Liver (tissue), 9 donors: ENCODE data around the gene YDJC. TPM values are rescaled to one million over a fixed set of nuclear protein-coding genes. Genes with fewer than 3 reads are reported as not detected.
"Not testable (repeated sequence)": the region's sequence is repeated elsewhere in the genome, so short reads cannot be mapped to it uniquely, and the experiment has no call there.

Source experiments
- DNase-seq: peaks from one replicate; pipeline ENCODE4 v3.0.0-alpha.2; 2017; ENCODE audit warnings: low spot score
- H3K27ac ChIP-seq, 2 donors: one replicate each; pipeline ENCODE4 v1.7.0; 2013; ENCODE audit warnings: inconsistent platforms in 2 of 2, low read length in 2 of 2, control low read depth in 1 of 2, low read depth in 1 of 2, mild to moderate bottlenecking in 1 of 2
- H3K27me3 ChIP-seq, 4 donors: one replicate each; pipeline versions ENCODE4 v1.6.1 to v1.7.0; 2013; ENCODE audit warnings: low read length in 3 of 4, inconsistent platforms in 1 of 4, mild to moderate bottlenecking in 1 of 4, moderate library complexity in 1 of 4; ENCODE audit not compliant: control insufficient read depth in 4 of 4, insufficient read depth in 4 of 4
- H3K36me3 ChIP-seq, 4 donors: one replicate each; pipeline versions ENCODE4 v1.6.1 to v1.7.0; 2013; ENCODE audit warnings: low read length in 3 of 4, mild to moderate bottlenecking in 3 of 4, low read depth in 1 of 4, moderate library complexity in 1 of 4; ENCODE audit not compliant: control insufficient read depth in 4 of 4, insufficient read depth in 3 of 4
- H3K4me1 ChIP-seq, 4 donors: one replicate each; pipeline versions ENCODE4 v1.6.1 to v1.7.0; 2013; ENCODE audit warnings: low read length in 3 of 4, mild to moderate bottlenecking in 3 of 4, moderate library complexity in 1 of 4; ENCODE audit not compliant: control insufficient read depth in 4 of 4, insufficient read depth in 4 of 4
- H3K4me3 ChIP-seq, 3 donors: one replicate each; pipeline versions ENCODE4 v1.6.1 to v1.7.0; 2013; ENCODE audit warnings: low read length in 3 of 3, control low read depth in 1 of 3, low read depth in 1 of 3, mild to moderate bottlenecking in 1 of 3
- H3K9ac ChIP-seq, 2 donors: one replicate each; pipeline ENCODE4 v1.7.0; 2013; ENCODE audit warnings: low read length in 2 of 2, mild to moderate bottlenecking in 2 of 2, moderate library complexity in 2 of 2, control low read depth in 1 of 2, low read depth in 1 of 2
- H3K9me3 ChIP-seq, 4 donors: one replicate each; pipeline versions ENCODE4 v1.6.1 to v1.7.0; 2013; ENCODE audit warnings: low read length in 3 of 4; ENCODE audit not compliant: control insufficient read depth in 4 of 4
- FOXA1 ChIP-seq: IDR thresholded peaks from 2 replicates; pipeline ENCODE4 v1.6.1; 2016; ENCODE audit warnings: antibody characterized with exemption
- GABPA ChIP-seq, 2 donors: IDR thresholded peaks in 1 of 2; conservative IDR thresholded peaks in 1 of 2; 2 replicates each; pipeline ENCODE4 v1.6.1; 2016; ENCODE audit warnings: antibody characterized with exemption in 2 of 2, mild to moderate bottlenecking in 1 of 2, moderate library complexity in 1 of 2
- HNF4A ChIP-seq, 2 donors: conservative IDR thresholded peaks; 2 replicates each; pipeline ENCODE4 v1.6.1; 2016; ENCODE audit warnings: antibody characterized with exemption in 2 of 2, mild to moderate bottlenecking in 2 of 2
- HNF4G ChIP-seq: IDR thresholded peaks from 2 replicates; pipeline ENCODE4 v1.6.1; 2016; ENCODE audit warnings: antibody characterized with exemption
- NR2F2 ChIP-seq: IDR thresholded peaks from 2 replicates; pipeline ENCODE4 v1.6.1; 2016; ENCODE audit warnings: antibody characterized with exemption
- RAD21 ChIP-seq, 2 donors: IDR thresholded peaks; 2 replicates each; pipeline ENCODE4 v1.6.1; 2016; ENCODE audit warnings: antibody characterized with exemption in 2 of 2, mild to moderate bottlenecking in 2 of 2
- RXRA ChIP-seq, 2 donors: IDR thresholded peaks; 2 replicates each; pipeline ENCODE4 v1.6.1; 2017 to 2018; ENCODE audit warnings: antibody characterized with exemption in 2 of 2, mild to moderate bottlenecking in 1 of 2
- SP1 ChIP-seq: IDR thresholded peaks from 2 replicates; pipeline ENCODE4 v1.6.1; 2018; ENCODE audit warnings: antibody characterized with exemption, mild to moderate bottlenecking
- TAF1 ChIP-seq: conservative IDR thresholded peaks from 2 replicates; pipeline ENCODE4 v1.6.1; 2016; ENCODE audit warnings: antibody characterized with exemption, mild to moderate bottlenecking
- YY1 ChIP-seq: IDR thresholded peaks from 2 replicates; pipeline ENCODE4 v1.6.1; 2016; ENCODE audit warnings: antibody characterized with exemption, mild to moderate bottlenecking
- WGBS: extraction: QIAGEN DNeasy Blood & Tissue Kit; methylation state at CpG from one replicate; pipeline ENCODE4 v1.1.7; 2013; 5-methylcytosine and 5-hydroxymethylcytosine counted together
- polyA plus RNA-seq, 2 donors: library from polyadenylated mRNA; stranded (reverse) in 1 of 2; unstranded in 1 of 2; fragments of 200-250 nt in 1 of 2; fragments of >200 nt in 1 of 2; fragmentation: Nextera tagmentation in 1 of 2; extraction: Ambion mirVana in 1 of 2; gene quantifications; one replicate each; pipeline versions ENCODE4 v1.2.1 to v1.2.3, GENCODE V29; 2013 to 2015
- total RNA-seq, 2 donors: library from RNA; depleted of rRNA; stranded (reverse); fragments of >200 nt; gene quantifications; one replicate each; pipeline ENCODE4 v1.2.3, GENCODE V29; 2014
- TF ChIP-seq, protein P1 (sequence below): IDR thresholded peaks from 2 replicates; pipeline ENCODE4 v1.6.1; 2016; ENCODE audit warnings: antibody characterized with exemption
- TF ChIP-seq, protein P2 (sequence below): fragments of 150-350 bp; IDR thresholded peaks from 2 replicates; pipeline ENCODE4 v1.5.1; 2017; ENCODE audit warnings: improper control_type of control experiment, low read depth, low read length; ENCODE audit not compliant: missing input control
- TF ChIP-seq, protein P3 (sequence below): IDR thresholded peaks from 2 replicates; pipeline ENCODE4 v1.6.1; 2016; ENCODE audit warnings: antibody characterized with exemption
- TF ChIP-seq, protein P4 (sequence below): IDR thresholded peaks from 2 replicates; pipeline ENCODE4 v1.6.1; 2016; ENCODE audit warnings: antibody characterized with exemption
- donor health status: healthy.
- donor health status: healthy.
- donor health status: healthy.
- donor health status: healthy.
- donor health status: healthy.

YDJC gene, protein sequence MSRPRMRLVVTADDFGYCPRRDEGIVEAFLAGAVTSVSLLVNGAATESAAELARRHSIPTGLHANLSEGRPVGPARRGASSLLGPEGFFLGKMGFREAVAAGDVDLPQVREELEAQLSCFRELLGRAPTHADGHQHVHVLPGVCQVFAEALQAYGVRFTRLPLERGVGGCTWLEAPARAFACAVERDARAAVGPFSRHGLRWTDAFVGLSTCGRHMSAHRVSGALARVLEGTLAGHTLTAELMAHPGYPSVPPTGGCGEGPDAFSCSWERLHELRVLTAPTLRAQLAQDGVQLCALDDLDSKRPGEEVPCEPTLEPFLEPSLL
- 1 to 10 TPM; 8.0 to 8.5 TPM for total RNA-seq
- polyA plus RNA-seq = 10 to 100 TPM in 1 of 2 donors, 1 to 10 TPM in 1; 8.0 to 18.7 TPM

DNA sequence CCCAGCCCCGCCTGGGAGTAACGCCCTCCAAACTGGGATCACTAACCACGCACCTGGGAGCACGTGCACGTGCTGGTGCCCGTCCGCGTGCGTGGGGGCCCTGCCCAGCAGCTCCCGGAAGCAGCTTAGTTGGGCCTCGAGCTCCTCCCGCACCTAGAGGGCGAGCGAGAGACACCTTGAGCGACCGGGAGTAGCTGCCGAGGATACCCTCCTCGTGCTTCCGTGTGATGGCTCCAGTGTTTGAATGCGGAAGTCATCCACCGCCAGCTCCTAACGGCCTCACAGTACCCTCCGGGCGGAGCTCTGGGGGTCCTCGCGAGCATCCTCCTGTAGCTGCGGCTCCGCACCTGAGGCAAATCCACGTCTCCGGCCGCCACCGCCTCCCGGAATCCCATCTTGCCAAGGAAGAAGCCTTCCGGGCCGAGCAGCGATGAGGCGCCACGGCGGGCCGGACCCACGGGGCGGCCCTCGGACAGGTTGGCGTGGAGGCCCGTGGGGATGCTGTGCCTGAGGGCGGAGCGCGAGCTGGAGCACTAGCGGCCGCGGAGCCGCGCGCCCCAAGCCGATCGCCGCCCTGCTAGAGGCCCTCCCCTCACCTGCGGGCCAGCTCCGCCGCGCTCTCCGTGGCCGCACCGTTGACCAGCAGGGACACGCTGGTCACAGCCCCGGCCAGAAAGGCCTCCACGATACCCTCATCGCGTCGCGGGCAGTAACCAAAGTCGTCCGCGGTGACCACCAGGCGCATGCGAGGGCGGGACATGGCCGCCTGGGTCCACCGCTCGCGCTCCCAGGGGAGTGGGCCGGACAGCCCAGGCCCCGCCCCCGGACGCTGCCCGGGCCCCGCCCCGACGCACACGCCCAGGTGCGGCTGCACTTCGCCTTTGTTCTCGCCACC lies at the start of gene YDJC:
Gene YDJC, minus strand, starts transcription at position 768 of the 895 bp plus-strand sequence. Its CDS starts 8 bp downstream, at position 760.
- H3K27ac ChIP-seq = peak within 1 kb of the TSS; percentile 78 to 80
- peak within 1 kb of the TSS; percentile 85 to 99 (median 95) for H3K4me3 ChIP-seq
- DNase-seq = peak; percentile 93
- H3K9ac ChIP-seq = peak within 1 kb of the TSS; percentile 11 to 48
- peaks cover 3 to 20% (median 9%) of the 10 kb centered on the region in 4 donors for H3K4me1 ChIP-seq
- whole genome bisulfite sequencing = under 1% methylated on average over 93 of the region's 93 CpGs
- H3K36me3 ChIP-seq = peaks cover 0 to 4% (median 0%) of the 10 kb centered on the region in 4 donors
- H3K27me3 ChIP-seq = no peaks in the 10 kb centered on the region
- TF ChIP-seq YY1 (peak; percentile 37), GABPA (IDR thresholded peaks at IDR 0.05 in 1 of 2, conservative IDR thresholded peaks at IDR 0.05 in 1 of 2) (peak in 1 of 2 donors; percentile 48), RAD21 (IDR thresholded peaks at IDR 0.05) (peak in 1 of 2 donors; percentile 9), TAF1 (no peak), RXRA (IDR thresholded peaks at IDR 0.05) (peak; percentile 13 to 67)
- TF ChIP-seq, protein P1, sequence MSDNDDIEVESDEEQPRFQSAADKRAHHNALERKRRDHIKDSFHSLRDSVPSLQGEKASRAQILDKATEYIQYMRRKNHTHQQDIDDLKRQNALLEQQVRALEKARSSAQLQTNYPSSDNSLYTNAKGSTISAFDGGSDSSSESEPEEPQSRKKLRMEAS = no peak
- TF ChIP-seq, protein P2, sequence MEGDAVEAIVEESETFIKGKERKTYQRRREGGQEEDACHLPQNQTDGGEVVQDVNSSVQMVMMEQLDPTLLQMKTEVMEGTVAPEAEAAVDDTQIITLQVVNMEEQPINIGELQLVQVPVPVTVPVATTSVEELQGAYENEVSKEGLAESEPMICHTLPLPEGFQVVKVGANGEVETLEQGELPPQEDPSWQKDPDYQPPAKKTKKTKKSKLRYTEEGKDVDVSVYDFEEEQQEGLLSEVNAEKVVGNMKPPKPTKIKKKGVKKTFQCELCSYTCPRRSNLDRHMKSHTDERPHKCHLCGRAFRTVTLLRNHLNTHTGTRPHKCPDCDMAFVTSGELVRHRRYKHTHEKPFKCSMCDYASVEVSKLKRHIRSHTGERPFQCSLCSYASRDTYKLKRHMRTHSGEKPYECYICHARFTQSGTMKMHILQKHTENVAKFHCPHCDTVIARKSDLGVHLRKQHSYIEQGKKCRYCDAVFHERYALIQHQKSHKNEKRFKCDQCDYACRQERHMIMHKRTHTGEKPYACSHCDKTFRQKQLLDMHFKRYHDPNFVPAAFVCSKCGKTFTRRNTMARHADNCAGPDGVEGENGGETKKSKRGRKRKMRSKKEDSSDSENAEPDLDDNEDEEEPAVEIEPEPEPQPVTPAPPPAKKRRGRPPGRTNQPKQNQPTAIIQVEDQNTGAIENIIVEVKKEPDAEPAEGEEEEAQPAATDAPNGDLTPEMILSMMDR = peak; percentile 38
- H3K9me3 ChIP-seq = no peaks in the 10 kb centered on the region

DNA sequence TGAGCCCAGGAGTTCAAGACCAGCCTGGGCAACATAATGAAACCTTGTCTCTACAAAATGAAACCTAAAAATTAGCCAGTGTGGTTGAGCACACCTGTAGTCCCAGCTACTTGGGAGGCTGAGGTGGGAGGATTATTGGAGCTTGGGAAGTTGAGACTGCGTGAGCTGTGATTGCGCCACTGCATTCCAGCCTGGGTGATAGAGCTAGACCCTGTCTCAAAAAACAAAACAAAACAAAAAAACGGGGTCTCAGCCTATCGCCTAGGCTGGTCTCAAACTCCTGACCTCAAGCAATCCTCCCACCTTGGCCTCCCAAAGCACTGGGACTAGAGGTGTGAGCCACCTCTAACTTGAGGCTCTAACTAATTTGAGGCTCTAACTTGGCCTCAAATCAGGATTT lies 49.6 kb upstream of the YDJC start:
- Histone ChIP-seq H3K27me3 (no peaks in the 10 kb centered on the region), H3K27ac (no peak overlapping the region), H3K36me3 (peaks cover 5 to 27% (median 14%) of the 10 kb centered on the region in 4 donors), H3K4me1 (peaks cover 2 to 10% (median 5%) of the 10 kb centered on the region in 4 donors), H3K9me3 (no peaks in the 10 kb centered on the region), H3K4me3 (no peak overlapping the region), H3K9ac (no peak overlapping the region)
- no peak for TF ChIP-seq HNF4G
- TF ChIP-seq GABPA (IDR thresholded peaks at IDR 0.05 in 1 of 2, conservative IDR thresholded peaks at IDR 0.05 in 1 of 2) = no peak
- no peak for TF ChIP-seq SP1
- no peak for TF ChIP-seq FOXA1
- TF ChIP-seq, protein P3, sequence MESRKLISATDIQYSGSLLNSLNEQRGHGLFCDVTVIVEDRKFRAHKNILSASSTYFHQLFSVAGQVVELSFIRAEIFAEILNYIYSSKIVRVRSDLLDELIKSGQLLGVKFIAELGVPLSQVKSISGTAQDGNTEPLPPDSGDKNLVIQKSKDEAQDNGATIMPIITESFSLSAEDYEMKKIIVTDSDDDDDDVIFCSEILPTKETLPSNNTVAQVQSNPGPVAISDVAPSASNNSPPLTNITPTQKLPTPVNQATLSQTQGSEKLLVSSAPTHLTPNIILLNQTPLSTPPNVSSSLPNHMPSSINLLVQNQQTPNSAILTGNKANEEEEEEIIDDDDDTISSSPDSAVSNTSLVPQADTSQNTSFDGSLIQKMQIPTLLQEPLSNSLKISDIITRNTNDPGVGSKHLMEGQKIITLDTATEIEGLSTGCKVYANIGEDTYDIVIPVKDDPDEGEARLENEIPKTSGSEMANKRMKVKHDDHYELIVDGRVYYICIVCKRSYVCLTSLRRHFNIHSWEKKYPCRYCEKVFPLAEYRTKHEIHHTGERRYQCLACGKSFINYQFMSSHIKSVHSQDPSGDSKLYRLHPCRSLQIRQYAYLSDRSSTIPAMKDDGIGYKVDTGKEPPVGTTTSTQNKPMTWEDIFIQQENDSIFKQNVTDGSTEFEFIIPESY = no peak
- TF ChIP-seq, protein P4, sequence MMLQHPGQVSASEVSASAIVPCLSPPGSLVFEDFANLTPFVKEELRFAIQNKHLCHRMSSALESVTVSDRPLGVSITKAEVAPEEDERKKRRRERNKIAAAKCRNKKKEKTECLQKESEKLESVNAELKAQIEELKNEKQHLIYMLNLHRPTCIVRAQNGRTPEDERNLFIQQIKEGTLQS = no peak
- TF ChIP-seq, protein P1 = no peak
- TF ChIP-seq, protein P2 = no peak
- no peak for TF ChIP-seq HNF4A (conservative IDR thresholded peaks at IDR 0.05)
- TF ChIP-seq NR2F2 = no peak
- no peak for TF ChIP-seq YY1
- no peak for TF ChIP-seq TAF1
- no peak for TF ChIP-seq RXRA (IDR thresholded peaks at IDR 0.05)
- 96% methylated on average over 4 of the region's 4 CpGs for WGBS
- no peak for DNase-seq

DNA sequence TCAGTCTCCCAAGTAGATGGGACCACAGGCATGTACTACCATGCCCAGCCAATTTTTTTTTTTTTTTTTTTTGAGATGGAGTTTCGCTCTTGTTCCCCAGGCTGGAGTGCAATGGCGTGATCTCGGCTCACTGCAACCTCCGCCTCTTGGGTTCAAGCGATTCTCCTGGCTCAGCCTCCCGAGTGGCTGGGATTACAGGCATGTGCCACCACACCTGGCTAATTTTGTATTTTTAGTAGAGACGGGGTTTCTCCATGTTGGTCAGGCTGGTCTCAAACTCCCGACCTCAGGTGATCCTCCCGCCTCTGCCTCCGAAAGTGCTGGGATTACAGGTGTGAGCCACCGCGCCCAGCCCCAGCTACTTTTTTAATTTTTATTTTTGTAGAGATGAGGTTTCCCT lies 49.0 kb upstream of the YDJC start:
- not testable (repeated sequence) for H3K27me3 ChIP-seq, H3K9me3 ChIP-seq, H3K4me3 ChIP-seq, H3K27ac ChIP-seq, DNase-seq, H3K9ac ChIP-seq
- H3K4me1 ChIP-seq = peaks cover 2 to 10% (median 5%) of the 10 kb centered on the region in 4 donors
- H3K36me3 ChIP-seq = peaks cover 5 to 29% (median 14%) of the 10 kb centered on the region in 4 donors
- WGBS = 97% methylated on average over 12 of the region's 12 CpGs
